PC-9 (cell line): ENCODE data around the gene HDAC10. TPM values are rescaled to one million over a fixed set of nuclear protein-coding genes. Genes with fewer than 3 reads are reported as not detected.

ENCODE experiments used
- BruUV-seq: library from RNA; stranded (reverse); fragments of 400-500 nt; replicated peaks from 2 replicates; lab custom pipeline; 2021; lab: Mats Ljungman, UMichigan
- CTCF ChIA-PET: fragments of 300-600 bp; sonication (Branson Sonifier 250); formaldehyde crosslinking; loops from one replicate; lab custom pipeline; 2022; ENCODE audit warnings: antibody characterized with exemption; lab: Charles Lee
- POLR2A ChIA-PET: fragments of 300-600 bp; sonication (Branson Sonifier 250); formaldehyde crosslinking; loops from one replicate; lab custom pipeline; 2022; ENCODE audit warnings: antibody characterized with exemption; ENCODE audit not compliant: unreplicated experiment; lab: Charles Lee
- DNase-seq, 2 experiments: peaks; one replicate each; pipeline versions ENCODE4 v3.0.0 to v3.0.0-alpha.2; 2015 to 2022; ENCODE audit warnings: mixed read lengths in 1 of 2
- H2AFZ ChIP-seq: fragments of 200-600 bp; sonication (generic); 2 replicates; pipeline ENCODE4 v1.8.1; 2017; ENCODE audit warnings: antibody characterized with exemption
- H3F3A ChIP-seq: fragments of 200-600 bp; sonication (generic); 2 replicates; pipeline ENCODE4 v1.8.1; 2017; ENCODE audit warnings: antibody characterized with exemption, mild to moderate bottlenecking, low read depth; ENCODE audit not compliant: insufficient read depth
- H3K27ac ChIP-seq: fragments of 200-600 bp; sonication (generic); 2 replicates; pipeline ENCODE4 v1.6.1; 2016; ENCODE audit warnings: mixed run types
- H3K27me3 ChIP-seq: fragments of 200-600 bp; sonication (generic); 2 replicates; pipeline ENCODE4 v1.6.1; 2016; ENCODE audit warnings: low read depth, mixed run types; ENCODE audit not compliant: insufficient read depth
- H3K36me3 ChIP-seq: fragments of 200-600 bp; sonication (generic); 2 replicates; pipeline ENCODE4 v1.6.1; 2016; ENCODE audit warnings: low read depth, mixed run types
- H3K4me1 ChIP-seq: fragments of 200-600 bp; sonication (generic); replicated peaks from 2 replicates; pipeline ENCODE4 v1.6.1; 2016; ENCODE audit warnings: mixed run types; ENCODE audit not compliant: insufficient read depth
- H3K4me2 ChIP-seq: fragments of 200-600 bp; sonication (generic); 2 replicates; pipeline ENCODE4 v1.6.1; 2017; ENCODE audit warnings: mixed run types
- H3K4me3 ChIP-seq: fragments of 200-600 bp; sonication (generic); 2 replicates; pipeline ENCODE4 v1.6.1; 2016; ENCODE audit warnings: mixed run types
- H3K79me2 ChIP-seq: fragments of 200-600 bp; sonication (generic); 2 replicates; pipeline ENCODE4 v1.6.1; 2017; ENCODE audit warnings: low read depth, mixed run types
- H3K9me2 ChIP-seq: fragments of 200-600 bp; sonication (generic); 2 replicates; pipeline ENCODE4 v1.8.1; 2017; ENCODE audit warnings: mild to moderate bottlenecking; ENCODE audit not compliant: insufficient read depth
- H3K9me3 ChIP-seq: fragments of 200-600 bp; sonication (generic); 2 replicates; pipeline ENCODE4 v1.8.1; 2016; ENCODE audit warnings: low read depth; ENCODE audit not compliant: insufficient read depth
- H4K20me1 ChIP-seq: fragments of 200-600 bp; sonication (generic); 2 replicates; pipeline ENCODE4 v1.8.1; 2017; ENCODE audit not compliant: insufficient read depth
- EZH2 ChIP-seq: fragments of 200-600 bp; sonication (generic); IDR thresholded peaks from 2 replicates; pipeline ENCODE4 v1.8.0; 2017; ENCODE audit warnings: antibody characterized with exemption, low read depth
- intact Hi-C: fragments of 100-400 bp; cut with micrococcal nuclease; formaldehyde crosslinking; loops from one replicate; pipeline ENCODE4 v1.10.0; 2022; ENCODE audit not compliant: unreplicated experiment
- total RNA-seq: library from RNA; stranded (reverse); gene quantifications from 2 replicates; pipeline ENCODE4 v1.2.3, GENCODE V29; 2021
- TF ChIP-seq, protein P1 (sequence below): fragments of 200-600 bp; sonication (generic); conservative IDR thresholded peaks from 2 replicates; pipeline ENCODE4 v1.6.1; 2017; ENCODE audit warnings: mixed run types, antibody characterized with exemption, mild to moderate bottlenecking, moderate library complexity

HDAC10 gene
- total RNA-seq, 1 experiment from 2014 or later, result 80.5 TPM

DNA sequence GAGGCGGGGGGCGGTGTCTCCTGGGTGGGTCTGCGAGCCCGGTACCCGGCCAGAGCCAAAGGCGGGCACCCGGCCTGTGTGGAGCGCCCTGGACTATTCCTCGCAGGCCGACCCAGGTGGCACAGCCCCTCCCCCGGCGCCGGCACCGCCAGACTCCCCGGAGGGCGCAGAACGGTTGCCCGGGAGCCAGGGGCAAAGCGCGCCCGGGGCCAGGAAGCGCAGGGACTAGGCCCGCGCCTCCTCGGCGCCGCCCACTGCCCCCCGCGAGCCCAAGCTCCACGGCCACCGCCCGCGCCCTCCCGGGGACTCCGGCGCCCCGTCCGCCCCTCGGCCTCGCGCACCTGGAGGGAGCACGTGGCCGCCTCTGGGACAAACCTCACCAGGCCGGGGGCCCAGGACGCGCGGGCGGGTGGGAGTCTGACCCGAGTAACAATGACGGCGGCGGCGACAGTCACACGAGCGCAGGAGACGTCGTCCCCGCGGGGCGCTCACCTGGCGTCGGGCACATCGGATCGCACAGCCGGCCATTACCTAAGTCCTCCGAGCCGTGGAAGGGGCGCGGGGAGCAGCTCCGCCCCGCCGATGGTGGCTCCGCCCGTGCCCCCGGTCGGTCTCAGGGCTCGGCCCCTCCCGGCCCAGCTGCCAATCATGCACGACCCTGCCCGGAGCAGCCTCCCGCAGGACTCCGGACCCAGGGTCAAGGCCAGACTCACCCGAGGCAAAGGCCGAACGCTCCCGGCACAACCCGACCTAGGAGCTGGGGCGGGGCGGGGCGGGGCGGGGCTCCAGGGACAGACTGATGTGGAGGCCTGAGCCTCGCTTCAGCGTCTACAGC lies 48.9 kb upstream of the HDAC10 start:
- Histone ChIP-seq H3K4me1 (peaks cover 74% of the 10 kb centered on the region), H3K79me2 (peaks cover 91% of the 10 kb centered on the region), H3K4me2 (no peak overlapping the region), H3K4me3 (no peak overlapping the region), H2AFZ (no peak overlapping the region), H3K9me3 (no peaks in the 10 kb centered on the region), H3F3A (peaks cover 55% of the 10 kb centered on the region), H3K27me3 (no peaks in the 10 kb centered on the region), H3K27ac (no peak overlapping the region), H3K36me3 (peaks cover 16% of the 10 kb centered on the region; the same call in 1 of the 2 replicates), H4K20me1 (peaks cover 83% of the 10 kb centered on the region), H3K9me2 (no peaks in the 10 kb centered on the region)
- TF ChIP-seq, protein P1, sequence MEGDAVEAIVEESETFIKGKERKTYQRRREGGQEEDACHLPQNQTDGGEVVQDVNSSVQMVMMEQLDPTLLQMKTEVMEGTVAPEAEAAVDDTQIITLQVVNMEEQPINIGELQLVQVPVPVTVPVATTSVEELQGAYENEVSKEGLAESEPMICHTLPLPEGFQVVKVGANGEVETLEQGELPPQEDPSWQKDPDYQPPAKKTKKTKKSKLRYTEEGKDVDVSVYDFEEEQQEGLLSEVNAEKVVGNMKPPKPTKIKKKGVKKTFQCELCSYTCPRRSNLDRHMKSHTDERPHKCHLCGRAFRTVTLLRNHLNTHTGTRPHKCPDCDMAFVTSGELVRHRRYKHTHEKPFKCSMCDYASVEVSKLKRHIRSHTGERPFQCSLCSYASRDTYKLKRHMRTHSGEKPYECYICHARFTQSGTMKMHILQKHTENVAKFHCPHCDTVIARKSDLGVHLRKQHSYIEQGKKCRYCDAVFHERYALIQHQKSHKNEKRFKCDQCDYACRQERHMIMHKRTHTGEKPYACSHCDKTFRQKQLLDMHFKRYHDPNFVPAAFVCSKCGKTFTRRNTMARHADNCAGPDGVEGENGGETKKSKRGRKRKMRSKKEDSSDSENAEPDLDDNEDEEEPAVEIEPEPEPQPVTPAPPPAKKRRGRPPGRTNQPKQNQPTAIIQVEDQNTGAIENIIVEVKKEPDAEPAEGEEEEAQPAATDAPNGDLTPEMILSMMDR, result no peak
- TF ChIP-seq EZH2, result no peak
- CTCF ChIA-PET, result no interaction called here
- no peak for DNase-seq
- intact Hi-C loops, result no loop called here
- POLR2A ChIA-PET, result no interaction called here
- BruUV-seq, result no TSS peak

DNA sequence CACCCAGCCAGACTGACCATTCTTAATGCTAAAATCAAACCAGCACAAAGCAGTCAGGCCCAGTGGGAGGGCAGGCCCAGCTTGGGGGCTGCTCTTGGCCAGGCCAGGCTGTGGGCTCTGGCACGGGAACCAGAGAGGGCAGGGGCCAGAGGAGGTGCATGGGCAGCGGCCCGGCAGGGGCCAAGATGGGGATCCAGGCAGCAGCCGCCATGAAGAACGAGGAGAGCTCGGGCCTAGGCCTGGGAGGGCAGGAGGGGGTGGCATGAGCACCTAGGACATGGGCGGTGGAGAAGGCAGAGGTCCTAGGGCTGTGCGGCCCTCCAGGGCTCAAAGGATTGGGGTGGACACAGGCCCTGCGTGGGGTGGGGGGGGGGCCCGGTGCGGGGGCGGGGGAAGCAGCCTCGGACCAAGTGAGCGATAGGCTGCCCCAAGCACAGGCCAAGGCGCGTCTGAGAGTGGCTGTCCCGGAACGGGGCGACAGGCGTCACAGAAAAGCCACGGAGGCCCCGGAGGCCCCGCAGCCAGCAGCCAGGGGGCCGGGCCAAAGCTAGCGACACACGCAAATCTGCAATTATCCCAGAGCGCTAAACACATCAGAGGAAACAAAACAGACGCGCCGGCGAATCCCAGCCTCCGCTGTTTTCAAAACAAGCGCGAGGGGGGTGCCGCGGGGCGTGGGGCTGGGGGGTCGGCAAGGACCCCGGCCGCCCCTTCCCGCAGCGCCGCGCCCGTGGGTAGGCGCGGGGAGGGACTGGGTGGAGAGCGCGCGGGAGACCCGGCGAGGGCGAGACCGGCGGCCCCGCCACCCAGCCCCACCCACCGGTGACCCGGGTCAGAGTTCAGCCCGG lies 48.1 kb upstream of the HDAC10 start:
- no peak for TF ChIP-seq EZH2
- TF ChIP-seq, protein P1, result no peak
- Histone ChIP-seq H3K9me2 (no peaks in the 10 kb centered on the region), H3K9me3 (no peaks in the 10 kb centered on the region), H4K20me1 (peaks cover 84% of the 10 kb centered on the region), H3F3A (peaks cover 57% of the 10 kb centered on the region), H3K27ac (no peak overlapping the region), H3K4me3 (no peak overlapping the region), H3K4me2 (no peak overlapping the region), H3K36me3 (peaks cover 19% of the 10 kb centered on the region; the same call in 1 of the 2 replicates), H3K79me2 (peaks cover 91% of the 10 kb centered on the region), H2AFZ (no peak overlapping the region), H3K27me3 (no peaks in the 10 kb centered on the region), H3K4me1 (peaks cover 74% of the 10 kb centered on the region)
- DNase-seq, result no peak
- no TSS peak for BruUV-seq
- CTCF ChIA-PET, result no interaction called here
- intact Hi-C loops, result no loop called here
- POLR2A ChIA-PET, result no interaction called here

DNA sequence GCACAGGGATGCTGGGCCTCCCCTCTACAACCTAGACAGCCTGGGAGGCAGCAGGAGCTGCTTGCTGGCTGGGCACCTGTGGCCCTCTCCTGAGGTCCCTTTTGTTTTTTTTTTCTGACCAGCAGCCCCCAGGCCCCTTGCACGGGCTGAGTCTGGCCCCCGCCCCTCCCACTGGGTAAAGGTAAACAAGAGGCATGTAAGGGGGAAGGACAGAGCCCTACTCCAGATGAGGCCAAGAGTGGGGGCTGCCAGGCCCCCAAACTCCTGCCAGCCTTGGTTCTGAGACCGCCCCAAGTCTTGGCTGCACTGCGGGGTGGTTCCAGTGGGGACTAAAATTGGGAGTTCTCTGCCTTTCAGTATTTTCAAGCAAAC lies 47.2 kb upstream of the HDAC10 start:
- TF ChIP-seq, protein P1, result no peak
- TF ChIP-seq EZH2, result no peak
- H3K79me2 ChIP-seq, result peaks cover 85% of the 10 kb centered on the region
- H2AFZ ChIP-seq, result no peak overlapping the region
- H3K4me3 ChIP-seq, result no peak overlapping the region
- intact Hi-C loops, result no loop called here
- BruUV-seq, result no TSS peak
- no peaks in the 10 kb centered on the region for H3K9me2 ChIP-seq
- no peak overlapping the region for H3K4me2 ChIP-seq
- no peak for DNase-seq
- POLR2A ChIA-PET, result no interaction called here
- H3K9me3 ChIP-seq, result no peaks in the 10 kb centered on the region
- H3K4me1 ChIP-seq, result peaks cover 74% of the 10 kb centered on the region
- CTCF ChIA-PET, result no interaction called here
- H4K20me1 ChIP-seq, result peaks cover 78% of the 10 kb centered on the region
- H3K27ac ChIP-seq, result no peak overlapping the region
- peaks cover 20% of the 10 kb centered on the region; the same call in 1 of the 2 replicates for H3K36me3 ChIP-seq
- H3K27me3 ChIP-seq, result no peaks in the 10 kb centered on the region
- H3F3A ChIP-seq, result peaks cover 59% of the 10 kb centered on the region
